Measurements from ENCODE around the gene UCN. TPM values are rescaled to one million over a fixed set of nuclear protein-coding genes. Genes with fewer than 3 reads are reported as not detected.

Gene UCN
- total RNA-seq, 1 donor from 2014 or later: not detected

- intact Hi-C loops (cut with DNase I): no loop called here
- Histone ChIP-seq H3K36me3 (peaks cover 0 to 27% of the 10 kb centered on the region in 2 donors), H3K4me1 (peaks cover 0 to 15% of the 10 kb centered on the region in 2 donors), H3K27me3 (peaks cover 12% of the 10 kb centered on the region), H3K4me3 (no peak overlapping the region), H3K27ac (no peak overlapping the region), H3K9me3 (no peaks in the 10 kb centered on the region)
- DNase-seq (ENCODE audit: low spot score in 2 of 2): no peak
- TF ChIP-seq CTCF (IDR thresholded peaks at IDR 0.05): no peak
Measured at GRCh38 chr2:27309651-27310050, 1.4 kb upstream of the UCN start.

- H3K27me3 ChIP-seq: peaks cover 12% of the 10 kb centered on the region
- H3K4me1 ChIP-seq: peaks cover 0 to 19% of the 10 kb centered on the region in 2 donors
- DNase-seq (ENCODE audit: low spot score in 2 of 2): no peak
- intact Hi-C loops (cut with DNase I): no loop called here
- peaks cover 0 to 26% of the 10 kb centered on the region in 2 donors for H3K36me3 ChIP-seq
- TF ChIP-seq CTCF (IDR thresholded peaks at IDR 0.05): no peak
- no peak overlapping the region for H3K4me3 ChIP-seq
- no peaks in the 10 kb centered on the region for H3K9me3 ChIP-seq
- no peak overlapping the region for H3K27ac ChIP-seq
Measured at GRCh38 chr2:27307545-27308358, 493 bp downstream of the UCN start.

GRCh38 chr2:27307287-27307544 is 1.0 kb downstream of the UCN start:
- no peak for TF ChIP-seq CTCF (IDR thresholded peaks at IDR 0.05)
- H3K9me3 ChIP-seq: no peaks in the 10 kb centered on the region
- H3K36me3 ChIP-seq: peaks cover 0 to 22% of the 10 kb centered on the region in 2 donors
- H3K4me1 ChIP-seq: peaks cover 0 to 19% of the 10 kb centered on the region in 2 donors
- no peak overlapping the region for H3K4me3 ChIP-seq
- intact Hi-C loops (cut with DNase I): no loop called here
- no peak overlapping the region for H3K27ac ChIP-seq
- DNase-seq (ENCODE audit: low spot score in 2 of 2): no peak
- peaks cover 12% of the 10 kb centered on the region for H3K27me3 ChIP-seq

- Histone ChIP-seq H3K9me3 (no peaks in the 10 kb centered on the region), H3K27ac (no peak overlapping the region), H3K4me3 (no peak overlapping the region), H3K27me3 (peaks cover 12% of the 10 kb centered on the region), H3K4me1 (peaks cover 0 to 19% of the 10 kb centered on the region in 2 donors), H3K36me3 (peaks cover 0 to 17% of the 10 kb centered on the region in 2 donors)
- no peak for DNase-seq (ENCODE audit: low spot score in 2 of 2)
- TF ChIP-seq CTCF (IDR thresholded peaks at IDR 0.05): no peak
- intact Hi-C loops (cut with DNase I): no loop called here
Measured at GRCh38 chr2:27306573-27307286, 1.5 kb downstream of the UCN start.

- H3K36me3 ChIP-seq: peaks cover 0 to 11% of the 10 kb centered on the region in 2 donors
- peaks cover 0 to 19% of the 10 kb centered on the region in 2 donors for H3K4me1 ChIP-seq
- DNase-seq (ENCODE audit: low spot score in 2 of 2): no peak
- intact Hi-C loops (cut with DNase I): no loop called here
- peaks cover 12% of the 10 kb centered on the region for H3K27me3 ChIP-seq
- H3K9me3 ChIP-seq: no peaks in the 10 kb centered on the region
- H3K27ac ChIP-seq: no peak overlapping the region
- H3K4me3 ChIP-seq: no peak overlapping the region
- no peak for TF ChIP-seq CTCF (IDR thresholded peaks at IDR 0.05)
Measured at GRCh38 chr2:27306136-27306535, 2.1 kb downstream of the UCN start.
